Measurements from ENCODE around the gene ZNF500.

DNA sequence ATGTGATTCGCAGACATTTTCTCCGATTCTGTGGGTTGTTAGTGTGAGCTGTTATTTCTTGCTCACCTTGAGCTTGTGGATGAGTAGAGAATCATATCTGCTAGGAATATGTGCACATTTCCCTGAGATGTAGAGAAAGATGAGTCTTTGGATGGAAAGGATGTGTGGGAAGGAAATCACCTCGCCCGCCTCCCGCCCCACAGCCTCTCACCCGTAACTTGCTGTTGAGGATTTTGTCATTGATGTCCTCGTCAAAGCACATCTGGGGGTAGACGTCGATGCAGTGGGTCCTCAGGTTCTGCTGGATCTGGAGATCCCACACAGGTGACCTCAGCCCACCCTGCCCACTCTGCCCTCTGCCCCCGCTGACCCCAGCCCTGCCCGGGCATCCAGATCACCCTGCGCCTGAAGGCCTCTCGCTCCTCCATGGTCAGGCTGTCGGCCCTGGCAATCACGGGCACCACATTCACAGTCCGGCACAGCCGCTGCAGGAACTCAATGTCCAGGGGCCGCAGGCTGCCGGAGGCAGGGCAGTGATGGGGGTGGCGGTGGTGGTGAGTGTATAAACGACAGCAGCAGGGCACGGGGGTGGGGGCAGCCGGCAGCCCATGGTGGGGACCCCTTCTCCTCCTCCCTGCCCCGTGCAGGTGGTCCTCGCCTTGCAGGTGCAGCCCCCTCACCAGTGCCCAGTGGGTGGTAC lies 16.4 kb upstream of the ZNF500 start:
- TF ChIP-seq, protein P1, sequence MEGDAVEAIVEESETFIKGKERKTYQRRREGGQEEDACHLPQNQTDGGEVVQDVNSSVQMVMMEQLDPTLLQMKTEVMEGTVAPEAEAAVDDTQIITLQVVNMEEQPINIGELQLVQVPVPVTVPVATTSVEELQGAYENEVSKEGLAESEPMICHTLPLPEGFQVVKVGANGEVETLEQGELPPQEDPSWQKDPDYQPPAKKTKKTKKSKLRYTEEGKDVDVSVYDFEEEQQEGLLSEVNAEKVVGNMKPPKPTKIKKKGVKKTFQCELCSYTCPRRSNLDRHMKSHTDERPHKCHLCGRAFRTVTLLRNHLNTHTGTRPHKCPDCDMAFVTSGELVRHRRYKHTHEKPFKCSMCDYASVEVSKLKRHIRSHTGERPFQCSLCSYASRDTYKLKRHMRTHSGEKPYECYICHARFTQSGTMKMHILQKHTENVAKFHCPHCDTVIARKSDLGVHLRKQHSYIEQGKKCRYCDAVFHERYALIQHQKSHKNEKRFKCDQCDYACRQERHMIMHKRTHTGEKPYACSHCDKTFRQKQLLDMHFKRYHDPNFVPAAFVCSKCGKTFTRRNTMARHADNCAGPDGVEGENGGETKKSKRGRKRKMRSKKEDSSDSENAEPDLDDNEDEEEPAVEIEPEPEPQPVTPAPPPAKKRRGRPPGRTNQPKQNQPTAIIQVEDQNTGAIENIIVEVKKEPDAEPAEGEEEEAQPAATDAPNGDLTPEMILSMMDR (IDR thresholded peaks at IDR 0.05; ENCODE audit: low read depth, low read length, poor library complexity, severe bottlenecking): no peak
- no peak for TF ChIP-seq EZH2phosphoT487 (IDR thresholded peaks at IDR 0.05; ENCODE audit: borderline replicate concordance, low read length)

Data from DOHH2 (cell line).